Osteocyte (in vitro differentiated cells): ENCODE results near the gene DNAH14. TPM values are rescaled to one million over a fixed set of nuclear protein-coding genes. Genes with fewer than 3 reads are reported as not detected.
"Not testable (repeated sequence)": the region's sequence is repeated elsewhere in the genome, so short reads cannot be mapped to it uniquely, and the experiment has no call there.

Experiments used
- DNase-seq: peaks from one replicate; pipeline ENCODE4 v3.0.0; 2021; ENCODE audit warnings: mixed read lengths; ENCODE audit not compliant: unreplicated experiment; ENCODE audit errors: extremely low spot score
- H3K27ac Mint-ChIP-seq: one replicate; pipeline ENCODE4 v1.8.0; 2021; ENCODE audit warnings: mild to moderate bottlenecking, mixed read lengths; ENCODE audit not compliant: unreplicated experiment
- H3K27me3 Mint-ChIP-seq: one replicate; pipeline ENCODE4 v1.8.0; 2021; ENCODE audit warnings: mixed read lengths; ENCODE audit not compliant: unreplicated experiment
- H3K36me3 Mint-ChIP-seq: one replicate; pipeline ENCODE4 v1.8.0; 2021; ENCODE audit warnings: mixed read lengths; ENCODE audit not compliant: unreplicated experiment
- H3K4me1 Mint-ChIP-seq: one replicate; pipeline ENCODE4 v1.8.0; 2021; ENCODE audit warnings: mixed read lengths; ENCODE audit not compliant: unreplicated experiment
- H3K4me3 Mint-ChIP-seq: one replicate; pipeline ENCODE4 v1.8.0; 2021; ENCODE audit warnings: mild to moderate bottlenecking, moderate library complexity, mixed read lengths; ENCODE audit not compliant: unreplicated experiment
- H3K9me3 Mint-ChIP-seq: one replicate; pipeline ENCODE4 v1.8.0; 2021; ENCODE audit warnings: mixed read lengths; ENCODE audit not compliant: unreplicated experiment
- CTCF ChIP-seq: fragments of 200-600 bp; sonication (generic); IDR thresholded peaks from 2 replicates; pipeline ENCODE4 v1.5.0; 2021; ENCODE audit warnings: antibody characterized with exemption, mild to moderate bottlenecking, moderate library complexity
- total RNA-seq: library from RNA; stranded (reverse); gene quantifications from 2 replicates; pipeline ENCODE4 v1.2.1, GENCODE V29; 2021

DNAH14 gene
- total RNA-seq, 1 donor from 2014 or later, result 14.3 TPM

- H3K9me3 Mint-ChIP-seq, result peaks cover 48% of the 10 kb centered on the region
- no peak overlapping the region for H3K4me3 Mint-ChIP-seq
- H3K4me1 Mint-ChIP-seq, result peaks cover 5% of the 10 kb centered on the region
- H3K36me3 Mint-ChIP-seq, result peaks cover 30% of the 10 kb centered on the region
- TF ChIP-seq CTCF, result no peak
- DNase-seq, result no peak
- H3K27ac Mint-ChIP-seq, result no peak overlapping the region
- H3K27me3 Mint-ChIP-seq, result no peaks in the 10 kb centered on the region
These were observed 2.1 kb downstream of the DNAH14 start for GRCh38 chr1:224931605-224932004.

GRCh38 chr1:224932607-224933249 is 3.3 kb downstream of the DNAH14 start:
- Mint-ChIP-seq H3K4me1 (peaks cover 5% of the 10 kb centered on the region), H3K27me3 (no peaks in the 10 kb centered on the region), H3K27ac (no peak overlapping the region), H3K9me3 (peaks cover 59% of the 10 kb centered on the region), H3K36me3 (peaks cover 30% of the 10 kb centered on the region), H3K4me3 (no peak overlapping the region)
- no peak for TF ChIP-seq CTCF
- no peak for DNase-seq

GRCh38 chr1:224933584-224933983 is 4.1 kb downstream of the DNAH14 start:
- Mint-ChIP-seq H3K4me1 (peaks cover 5% of the 10 kb centered on the region), H3K4me3 (no peak overlapping the region), H3K27me3 (no peaks in the 10 kb centered on the region), H3K9me3 (peaks cover 64% of the 10 kb centered on the region), H3K36me3 (peaks cover 30% of the 10 kb centered on the region), H3K27ac (no peak overlapping the region)
- no peak for DNase-seq
- TF ChIP-seq CTCF, result no peak

- Mint-ChIP-seq H3K4me1 (no peaks in the 10 kb centered on the region), H3K4me3 (no peak overlapping the region), H3K36me3 (peaks cover 16% of the 10 kb centered on the region), H3K27ac (no peak overlapping the region), H3K9me3 (peaks cover 50% of the 10 kb centered on the region), H3K27me3 (no peaks in the 10 kb centered on the region)
- TF ChIP-seq CTCF, result no peak
- DNase-seq, result no peak
These were observed 9.2 kb downstream of the DNAH14 start for GRCh38 chr1:224938652-224939051.

GRCh38 chr1:224939844-224940425 is 10.5 kb downstream of the DNAH14 start:
- peaks cover 41% of the 10 kb centered on the region for H3K9me3 Mint-ChIP-seq
- DNase-seq, result no peak
- TF ChIP-seq CTCF, result no peak
- no peaks in the 10 kb centered on the region for H3K4me1 Mint-ChIP-seq
- peaks cover 8% of the 10 kb centered on the region for H3K36me3 Mint-ChIP-seq
- no peaks in the 10 kb centered on the region for H3K27me3 Mint-ChIP-seq
- no peak overlapping the region for H3K4me3 Mint-ChIP-seq
- no peak overlapping the region for H3K27ac Mint-ChIP-seq

GRCh38 chr1:224940735-224941134 is 11.3 kb downstream of the DNAH14 start:
- not testable (repeated sequence) for H3K36me3 Mint-ChIP-seq, DNase-seq, H3K27ac Mint-ChIP-seq, H3K4me1 Mint-ChIP-seq, H3K4me3 Mint-ChIP-seq, H3K27me3 Mint-ChIP-seq
- peaks cover 35% of the 10 kb centered on the region for H3K9me3 Mint-ChIP-seq

GRCh38 chr1:224945651-224946348 is 16.3 kb downstream of the DNAH14 start:
- DNase-seq, H3K27ac Mint-ChIP-seq, H3K36me3 Mint-ChIP-seq, H3K27me3 Mint-ChIP-seq, H3K4me3 Mint-ChIP-seq, H3K4me1 Mint-ChIP-seq: not testable (repeated sequence)
- peaks cover 15% of the 10 kb centered on the region for H3K9me3 Mint-ChIP-seq
